H9 (cell line): Measurements from ENCODE around the gene LAMA5. TPM values are rescaled to one million over a fixed set of nuclear protein-coding genes. Genes with fewer than 3 reads are reported as not detected.

Experiments
- DNase-seq: peaks from one replicate; pipeline ENCODE4 v3.0.0-alpha.2; 2017
- H2AFZ ChIP-seq: one replicate; pipeline ENCODE4 v1.6.1; 2013; ENCODE audit warnings: mild to moderate bottlenecking, low read length, control low read depth, moderate library complexity
- H2AK5ac ChIP-seq: 2 replicates; pipeline ENCODE4 v1.6.1; 2013; ENCODE audit warnings: low read length, control low read depth, mixed read lengths; ENCODE audit not compliant: insufficient read length
- H2BK120ac ChIP-seq: one replicate; pipeline ENCODE4 v1.6.1; 2013; ENCODE audit warnings: low read depth, mild to moderate bottlenecking, low read length, control low read depth, inconsistent platforms; ENCODE audit not compliant: poor library complexity, severe bottlenecking
- H2BK12ac ChIP-seq: 2 replicates; pipeline ENCODE4 v1.6.1; 2013; ENCODE audit warnings: low read length, control low read depth, mixed read lengths, low read depth; ENCODE audit not compliant: insufficient read length
- H2BK15ac ChIP-seq: 2 replicates; pipeline ENCODE4 v1.6.1; 2013; ENCODE audit warnings: low read depth, low read length, control low read depth
- H2BK20ac ChIP-seq: one replicate; pipeline ENCODE4 v1.6.1; 2013; ENCODE audit warnings: low read depth, mild to moderate bottlenecking, low read length, control low read depth, inconsistent platforms; ENCODE audit not compliant: poor library complexity, severe bottlenecking
- H2BK5ac ChIP-seq: 2 replicates; pipeline ENCODE4 v1.6.1; 2013; ENCODE audit warnings: low read length, control low read depth, mixed read lengths; ENCODE audit not compliant: insufficient read length
- H3K14ac ChIP-seq: 2 replicates; pipeline ENCODE4 v1.6.1; 2013; ENCODE audit warnings: low read length, control low read depth; ENCODE audit not compliant: insufficient read depth
- H3K18ac ChIP-seq: 2 replicates; pipeline ENCODE4 v1.6.1; 2013; ENCODE audit warnings: low read depth, mild to moderate bottlenecking, mixed read lengths, low read length, control low read depth; ENCODE audit not compliant: insufficient read length
- H3K23ac ChIP-seq: 2 replicates; pipeline ENCODE4 v1.6.1; 2013; ENCODE audit warnings: low read length, control low read depth, mixed read lengths, low read depth; ENCODE audit not compliant: insufficient read length
- H3K23me2 ChIP-seq: 2 replicates; pipeline ENCODE4 v1.6.1; 2013; ENCODE audit warnings: low read depth, mild to moderate bottlenecking, mixed read lengths, low read length, control low read depth; ENCODE audit not compliant: insufficient read length, poor library complexity, severe bottlenecking
- H3K27ac ChIP-seq: 2 replicates; pipeline ENCODE4 v1.5.1; 2013; ENCODE audit warnings: low read length, control low read depth, mixed read lengths, low read depth; ENCODE audit not compliant: insufficient read length
- H3K27me3 ChIP-seq: 2 replicates; pipeline ENCODE4 v1.6.1; 2013; ENCODE audit warnings: low read length, control low read depth, inconsistent platforms; ENCODE audit not compliant: insufficient read depth
- H3K4ac ChIP-seq: 2 replicates; pipeline ENCODE4 v1.6.1; 2013; ENCODE audit warnings: low read depth, mild to moderate bottlenecking, control low read depth, inconsistent platforms, low read length, moderate library complexity
- H3K4me1 ChIP-seq: 2 replicates; pipeline ENCODE4 v1.6.1; 2013; ENCODE audit warnings: low read length, control low read depth, inconsistent platforms; ENCODE audit not compliant: insufficient read depth
- H3K4me2 ChIP-seq: 2 replicates; pipeline ENCODE4 v1.6.1; 2013; ENCODE audit warnings: low read length, control low read depth, mixed read lengths; ENCODE audit not compliant: insufficient read length, insufficient read depth
- H3K56ac ChIP-seq: 2 replicates; pipeline ENCODE4 v1.6.1; 2013; ENCODE audit warnings: low read depth, mild to moderate bottlenecking, mixed read lengths, low read length, control low read depth; ENCODE audit not compliant: insufficient read length
- H3K79me1 ChIP-seq: 2 replicates; pipeline ENCODE4 v1.6.1; 2013; ENCODE audit warnings: low read depth, mild to moderate bottlenecking, moderate library complexity, low read length, control low read depth, inconsistent platforms; ENCODE audit not compliant: insufficient read depth, poor library complexity, severe bottlenecking
- H3K79me2 ChIP-seq: 2 replicates; pipeline ENCODE4 v1.6.1; 2013; ENCODE audit warnings: low read length, control low read depth, inconsistent platforms; ENCODE audit not compliant: insufficient read depth
- H3K9ac ChIP-seq: 2 replicates; pipeline ENCODE4 v1.6.1; 2013; ENCODE audit warnings: low read length, control low read depth, mixed read lengths; ENCODE audit not compliant: insufficient read length; ENCODE audit errors: extremely low read depth
- H3K9me3 ChIP-seq: one replicate; pipeline ENCODE4 v1.6.1; 2013; ENCODE audit warnings: low read depth, low read length, inconsistent platforms; ENCODE audit not compliant: control insufficient read depth
- H3T11ph ChIP-seq: one replicate; pipeline ENCODE4 v1.6.1; 2013; ENCODE audit warnings: mild to moderate bottlenecking, low read length, control low read depth, inconsistent platforms
- H4K20me1 ChIP-seq: one replicate; pipeline ENCODE4 v1.6.1; 2013; ENCODE audit not compliant: control insufficient read depth, insufficient read length, insufficient read depth
- H4K5ac ChIP-seq: 2 replicates; pipeline ENCODE4 v1.6.1; 2013; ENCODE audit warnings: low read depth, mild to moderate bottlenecking, mixed read lengths, low read length, control low read depth; ENCODE audit not compliant: insufficient read length
- H4K8ac ChIP-seq: replicated peaks from 2 replicates; pipeline ENCODE4 v1.6.1; 2013; ENCODE audit warnings: low read length, control low read depth, mixed read lengths, low read depth; ENCODE audit not compliant: insufficient read length
- H4K91ac ChIP-seq: 2 replicates; pipeline ENCODE4 v1.6.1; 2013; ENCODE audit warnings: low read depth, mild to moderate bottlenecking, moderate library complexity, mixed read lengths, low read length, control low read depth; ENCODE audit not compliant: insufficient read length
- H3K27ac Mint-ChIP-seq, 3 experiments: 2 replicates in 2 of 3; 3 replicates in 1 of 3; pipeline ENCODE4 v1.8.0; 2020 to 2021; ENCODE audit warnings: mixed read lengths in 3 of 3, mild to moderate bottlenecking in 1 of 3, moderate library complexity in 1 of 3
- H3K27me3 Mint-ChIP-seq: 2 replicates; pipeline ENCODE4 v1.8.0; 2021; ENCODE audit warnings: low read depth, mild to moderate bottlenecking, moderate library complexity, mixed read lengths
- H3K36me3 Mint-ChIP-seq, 3 experiments: 2 replicates in 2 of 3; 3 replicates in 1 of 3; pipeline ENCODE4 v1.8.0; 2020 to 2021; ENCODE audit warnings: low read depth in 3 of 3, mixed read lengths in 3 of 3; ENCODE audit not compliant: insufficient read depth in 1 of 3
- H3K4me1 Mint-ChIP-seq, 2 experiments: 2 replicates each; pipeline ENCODE4 v1.8.0; 2020; ENCODE audit warnings: mixed read lengths in 2 of 2
- H3K4me3 Mint-ChIP-seq, 2 experiments: 2 replicates in 1 of 2; 3 replicates in 1 of 2; pipeline ENCODE4 v1.8.0; 2020 to 2021; ENCODE audit warnings: mild to moderate bottlenecking in 2 of 2, mixed read lengths in 2 of 2, moderate library complexity in 1 of 2
- H3K9me3 Mint-ChIP-seq, 2 experiments: 2 replicates in 1 of 2; 3 replicates in 1 of 2; pipeline ENCODE4 v1.8.0; 2020; ENCODE audit warnings: mild to moderate bottlenecking in 2 of 2, mixed read lengths in 2 of 2, moderate library complexity in 1 of 2
- CTCF ChIP-seq: fragments of 200-600 bp; sonication (generic); conservative IDR thresholded peaks from 3 replicates; pipeline ENCODE4 v1.8.0; 2021; ENCODE audit warnings: antibody characterized with exemption, mild to moderate bottlenecking
- WGBS: extraction: QIAGEN DNeasy Blood & Tissue Kit; methylation state at CpG from one replicate; pipeline ENCODE4 v1.1.7; 2013; ENCODE audit warnings: missing lambda C conversion rate, low lambda C conversion rate, mixed read lengths; ENCODE audit not compliant: insufficient read length; ENCODE audit errors: extremely low coverage; 5-methylcytosine and 5-hydroxymethylcytosine counted together
- total RNA-seq: library from RNA; stranded (reverse); gene quantifications from 2 replicates; pipeline ENCODE4 v1.2.1, GENCODE V29; 2021

LAMA5 gene
- total RNA-seq, 1 experiment from 2014 or later: 200 TPM

GRCh38 chr20:62404112-62404665 is 37.1 kb upstream of the LAMA5 start:
- H3T11ph ChIP-seq: no peak overlapping the region
- TF ChIP-seq CTCF: no peak
- no peak overlapping the region for H2BK12ac ChIP-seq
- no peak overlapping the region for H3K9ac ChIP-seq
- H3K18ac ChIP-seq: no peak overlapping the region
- no peak overlapping the region for H2BK20ac ChIP-seq
- peaks cover 9 to 18% of the 10 kb centered on the region in 2 experiments for H3K4me1 Mint-ChIP-seq
- no peaks in the 10 kb centered on the region for H3K79me2 ChIP-seq
- H3K4ac ChIP-seq: no peak overlapping the region
- H3K56ac ChIP-seq: no peak overlapping the region
- H3K4me3 Mint-ChIP-seq: no peak overlapping the region; a peak in 1 of 5 replicates
- no peak for DNase-seq
- H2AFZ ChIP-seq: no peak overlapping the region
- H3K9me3 ChIP-seq: no peaks in the 10 kb centered on the region
- H3K14ac ChIP-seq: no peak overlapping the region
- H4K91ac ChIP-seq: no peak overlapping the region
- peaks cover 0 to 4% (median 0%) of the 10 kb centered on the region in 3 experiments; a peak in 1 of 7 replicates for H3K36me3 Mint-ChIP-seq
- no CpG with 5 or more reads among the region's 9 CpGs for WGBS
- H2AK5ac ChIP-seq: no peak overlapping the region
- H2BK15ac ChIP-seq: no peak overlapping the region
- no peak overlapping the region for H3K4me2 ChIP-seq
- H3K4me1 ChIP-seq: no peaks in the 10 kb centered on the region
- no peaks in the 10 kb centered on the region for H4K20me1 ChIP-seq
- peaks cover 6% of the 10 kb centered on the region for H3K27me3 Mint-ChIP-seq
- H4K8ac ChIP-seq: no peak overlapping the region
- no peaks in the 10 kb centered on the region for H3K23me2 ChIP-seq
- no peaks in the 10 kb centered on the region for H3K79me1 ChIP-seq
- H2BK120ac ChIP-seq: no peak overlapping the region
- H3K23ac ChIP-seq: no peak overlapping the region
- H2BK5ac ChIP-seq: no peak overlapping the region
- H4K5ac ChIP-seq: no peak overlapping the region
- H3K27ac Mint-ChIP-seq: no peak overlapping the region; a peak in 1 of 7 replicates
- no peaks in the 10 kb centered on the region for H3K27me3 ChIP-seq
- no peak overlapping the region for H3K27ac ChIP-seq
- H3K9me3 Mint-ChIP-seq: no peaks in the 10 kb centered on the region
